Gastrocnemius medialis (tissue), 4 donors: Measurements from ENCODE around the gene PHRF1. TPM values are rescaled to one million over a fixed set of nuclear protein-coding genes. Genes with fewer than 3 reads are reported as not detected.

Experiments used
- ATAC-seq, 2 donors: fragments of 150-250 bp; one replicate each; pipeline ENCODE4 v1.9.1; 2016
- DNase-seq, 2 donors: peaks; one replicate each; pipeline ENCODE4 v3.0.0-alpha.2; 2019
- H3K27ac ChIP-seq, 4 donors: fragments of 200-600 bp; sonication (generic); 1 replicate in 1 of 4; 2 replicates in 3 of 4; pipeline ENCODE4 v1.5.1; 2016 to 2018; ENCODE audit warnings: mild to moderate bottlenecking in 2 of 4, moderate library complexity in 1 of 4
- H3K27me3 ChIP-seq, 3 donors: fragments of 200-600 bp; sonication (generic) in 2 of 3; 1 replicate in 1 of 3; 2 replicates in 2 of 3; pipeline versions ENCODE4 v1.5.1 to v1.6.0; 2016 to 2019; ENCODE audit warnings: mild to moderate bottlenecking in 1 of 3, moderate library complexity in 1 of 3
- H3K36me3 ChIP-seq, 2 donors: fragments of 200-600 bp; sonication (generic) in 1 of 2; one replicate each; pipeline ENCODE4 v1.5.1; 2017 to 2018
- H3K4me1 ChIP-seq, 2 donors: fragments of 200-600 bp; sonication (generic) in 1 of 2; one replicate each; pipeline ENCODE4 v1.5.1; 2016 to 2017; ENCODE audit warnings: mild to moderate bottlenecking in 2 of 2
- H3K4me3 ChIP-seq, 4 donors: fragments of 200-600 bp; sonication (generic) in 3 of 4; 1 replicate in 1 of 4; 2 replicates in 3 of 4; pipeline ENCODE4 v1.5.1; 2016 to 2019; ENCODE audit warnings: mild to moderate bottlenecking in 2 of 4
- H3K9me3 ChIP-seq, 3 donors: fragments of 200-600 bp; sonication (generic) in 2 of 3; 1 replicate in 1 of 3; 2 replicates in 2 of 3; pipeline ENCODE4 v1.5.1; 2016 to 2019
- POLR2A ChIP-seq, 2 donors: fragments of 450-650 bp; IDR thresholded peaks; one replicate each; pipeline ENCODE4 v1.6.1; 2017; ENCODE audit warnings: antibody characterized with exemption in 2 of 2, mild to moderate bottlenecking in 2 of 2, moderate library complexity in 2 of 2
- in situ Hi-C, 4 donors: fragments of 200-750 bp; cut with MboI; loops; one replicate each; pipeline versions ENCODE4 v1.15.0 to v1.8.0; 2017; ENCODE audit warnings: low sequenced_read_pairs in 4 of 4
- intact Hi-C: fragments of 100-400 bp; cut with DNase I; formaldehyde crosslinking; loops from one replicate; pipeline ENCODE4 v1.15.1; 2023; ENCODE audit warnings: low total_unique reads
- total RNA-seq, 4 donors: library from RNA; depleted of rRNA; stranded (reverse); fragments of >200 nt; gene quantifications; one replicate each; pipeline versions ENCODE4 v1.1.0 to v1.2.3, GENCODE V29; 2016
- TF ChIP-seq, protein P1 (sequence below), 5 experiments: fragments of 450-650 bp in 3 of 5; fragments of 200-600 bp in 2 of 5; sonication (generic) in 2 of 5; IDR thresholded peaks in 4 of 5; conservative IDR thresholded peaks in 1 of 5; 1 replicate in 4 of 5; 2 replicates in 1 of 5; pipeline ENCODE4 v1.5.1; 2016 to 2019; ENCODE audit warnings: antibody characterized with exemption in 5 of 5, mild to moderate bottlenecking in 3 of 5, moderate library complexity in 3 of 5

PHRF1 gene
- total RNA-seq, 4 donors from 2014 or later = 9.2 to 22.6 (median 20.8) TPM

DNA sequence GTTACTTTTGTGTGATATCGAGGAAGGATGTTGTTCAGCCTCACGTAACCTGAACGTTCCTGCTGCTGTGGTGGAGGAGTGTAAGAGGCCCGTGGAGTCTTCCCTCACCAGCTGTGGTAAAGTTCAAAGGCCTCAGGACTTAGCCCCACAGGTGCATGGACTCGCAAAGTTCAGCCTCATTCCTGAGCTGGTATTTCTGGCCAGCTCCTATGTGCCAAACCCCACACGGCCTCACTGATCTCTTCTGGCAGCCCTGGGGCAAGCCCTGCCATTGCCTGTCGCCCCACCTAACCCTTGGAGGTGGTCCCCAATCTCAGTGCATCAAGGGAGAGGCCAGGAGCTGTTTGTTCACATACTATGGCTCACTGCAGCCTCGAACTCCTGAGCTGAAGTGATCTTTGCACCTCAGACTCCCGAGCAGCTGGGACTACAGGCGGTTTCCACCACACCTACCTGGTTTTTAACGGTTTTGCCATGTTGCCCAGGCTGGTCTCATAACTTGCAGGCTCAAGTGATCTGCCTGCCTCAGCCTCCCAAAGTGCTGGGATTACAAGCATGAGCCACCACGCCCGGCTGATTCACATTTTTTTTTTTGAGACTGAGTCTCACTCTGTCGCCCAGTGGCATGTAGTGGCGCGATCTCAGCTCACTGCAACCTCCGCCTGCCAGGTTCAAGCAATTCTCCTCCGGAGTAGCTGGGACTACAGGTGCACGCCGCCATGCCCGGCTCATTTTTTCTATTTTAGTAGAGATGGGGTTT is 2.2 kb downstream of the PHRF1 start:
- no peak for ATAC-seq
- TF ChIP-seq, protein P1, sequence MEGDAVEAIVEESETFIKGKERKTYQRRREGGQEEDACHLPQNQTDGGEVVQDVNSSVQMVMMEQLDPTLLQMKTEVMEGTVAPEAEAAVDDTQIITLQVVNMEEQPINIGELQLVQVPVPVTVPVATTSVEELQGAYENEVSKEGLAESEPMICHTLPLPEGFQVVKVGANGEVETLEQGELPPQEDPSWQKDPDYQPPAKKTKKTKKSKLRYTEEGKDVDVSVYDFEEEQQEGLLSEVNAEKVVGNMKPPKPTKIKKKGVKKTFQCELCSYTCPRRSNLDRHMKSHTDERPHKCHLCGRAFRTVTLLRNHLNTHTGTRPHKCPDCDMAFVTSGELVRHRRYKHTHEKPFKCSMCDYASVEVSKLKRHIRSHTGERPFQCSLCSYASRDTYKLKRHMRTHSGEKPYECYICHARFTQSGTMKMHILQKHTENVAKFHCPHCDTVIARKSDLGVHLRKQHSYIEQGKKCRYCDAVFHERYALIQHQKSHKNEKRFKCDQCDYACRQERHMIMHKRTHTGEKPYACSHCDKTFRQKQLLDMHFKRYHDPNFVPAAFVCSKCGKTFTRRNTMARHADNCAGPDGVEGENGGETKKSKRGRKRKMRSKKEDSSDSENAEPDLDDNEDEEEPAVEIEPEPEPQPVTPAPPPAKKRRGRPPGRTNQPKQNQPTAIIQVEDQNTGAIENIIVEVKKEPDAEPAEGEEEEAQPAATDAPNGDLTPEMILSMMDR (IDR thresholded peaks at IDR 0.05 in 4 of 5, conservative IDR thresholded peaks at IDR 0.05 in 1 of 5) = no peak
- no peak for TF ChIP-seq POLR2A (IDR thresholded peaks at IDR 0.05)
- H3K27ac ChIP-seq = peak overlapping the region in 3 of 4 donors; percentile 94 to 99 (median 97)
- intact Hi-C loops (no loop called here), in situ Hi-C loops (no loop called here)
- no peaks in the 10 kb centered on the region for H3K9me3 ChIP-seq
- no peak for DNase-seq
- peaks cover 42 to 64% of the 10 kb centered on the region in 2 donors for H3K4me1 ChIP-seq
- H3K4me3 ChIP-seq = peak overlapping the region; percentile 73 to 84 (median 76)
- no peaks in the 10 kb centered on the region for H3K27me3 ChIP-seq
- H3K36me3 ChIP-seq = peaks cover 0 to 7% of the 10 kb centered on the region in 2 donors

GRCh38 chr11:579830-580601 is 3.7 kb downstream of the PHRF1 start:
- no peaks in the 10 kb centered on the region for H3K27me3 ChIP-seq
- in situ Hi-C loops = no loop called here
- no peaks in the 10 kb centered on the region for H3K9me3 ChIP-seq
- no peak for TF ChIP-seq POLR2A (IDR thresholded peaks at IDR 0.05)
- TF ChIP-seq, protein P1 (IDR thresholded peaks at IDR 0.05 in 4 of 5, conservative IDR thresholded peaks at IDR 0.05 in 1 of 5) = no peak
- ATAC-seq = no peak
- intact Hi-C loops = no loop called here
- DNase-seq = no peak
- no peak overlapping the region for H3K4me3 ChIP-seq
- peaks cover 0 to 17% of the 10 kb centered on the region in 2 donors for H3K36me3 ChIP-seq
- peaks cover 39 to 55% of the 10 kb centered on the region in 2 donors for H3K4me1 ChIP-seq
- H3K27ac ChIP-seq = no peak overlapping the region

- intact Hi-C loops = no loop called here
- no peak for ATAC-seq
- no peak for DNase-seq
- Histone ChIP-seq H3K27me3 (no peaks in the 10 kb centered on the region), H3K4me1 (peaks cover 36 to 52% of the 10 kb centered on the region in 2 donors), H3K27ac (no peak overlapping the region), H3K9me3 (no peaks in the 10 kb centered on the region), H3K36me3 (peaks cover 0 to 24% of the 10 kb centered on the region in 2 donors), H3K4me3 (no peak overlapping the region)
- in situ Hi-C loops = no loop called here
- TF ChIP-seq POLR2A (IDR thresholded peaks at IDR 0.05) = no peak
- TF ChIP-seq, protein P1 (IDR thresholded peaks at IDR 0.05 in 4 of 5, conservative IDR thresholded peaks at IDR 0.05 in 1 of 5) = no peak
These were observed 5.1 kb downstream of the PHRF1 start for GRCh38 chr11:581342-581741.

DNA sequence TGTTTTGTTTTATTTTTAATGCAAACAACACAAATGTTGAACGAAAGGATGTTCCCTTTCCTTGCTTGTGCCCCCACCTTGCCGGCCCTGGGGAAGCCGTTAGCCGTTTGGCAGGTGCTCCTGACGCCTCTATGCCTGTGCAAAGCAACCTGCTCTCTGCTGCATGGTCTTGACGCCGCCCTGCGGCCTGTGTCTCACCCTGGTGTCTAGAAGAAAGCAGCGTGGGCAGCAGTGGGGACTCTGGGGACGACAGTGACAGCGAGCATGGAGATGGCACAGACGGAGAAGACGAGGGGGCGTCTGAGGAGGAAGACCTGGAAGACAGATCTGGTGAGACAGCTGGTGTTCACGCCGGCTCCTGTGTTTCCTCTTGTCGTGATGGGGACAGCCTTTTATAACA is 5.5 kb downstream of the PHRF1 start:
- Histone ChIP-seq H3K36me3 (peaks cover 0 to 27% of the 10 kb centered on the region in 2 donors), H3K27me3 (no peaks in the 10 kb centered on the region), H3K27ac (no peak overlapping the region), H3K4me1 (peaks cover 36 to 52% of the 10 kb centered on the region in 2 donors), H3K9me3 (no peaks in the 10 kb centered on the region), H3K4me3 (no peak overlapping the region)
- no peak for DNase-seq
- in situ Hi-C loops = no loop called here
- TF ChIP-seq, protein P1 (IDR thresholded peaks at IDR 0.05 in 4 of 5, conservative IDR thresholded peaks at IDR 0.05 in 1 of 5) = no peak
- TF ChIP-seq POLR2A (IDR thresholded peaks at IDR 0.05) = no peak
- ATAC-seq = no peak
- intact Hi-C loops = no loop called here
